ENCODE measurements around the gene TAS2R20. TPM values are rescaled to one million over a fixed set of nuclear protein-coding genes. Genes with fewer than 3 reads are reported as not detected.

The TAS2R20 gene
- total RNA-seq, 1 experiment from 2014 or later: 3.0 TPM

DNA sequence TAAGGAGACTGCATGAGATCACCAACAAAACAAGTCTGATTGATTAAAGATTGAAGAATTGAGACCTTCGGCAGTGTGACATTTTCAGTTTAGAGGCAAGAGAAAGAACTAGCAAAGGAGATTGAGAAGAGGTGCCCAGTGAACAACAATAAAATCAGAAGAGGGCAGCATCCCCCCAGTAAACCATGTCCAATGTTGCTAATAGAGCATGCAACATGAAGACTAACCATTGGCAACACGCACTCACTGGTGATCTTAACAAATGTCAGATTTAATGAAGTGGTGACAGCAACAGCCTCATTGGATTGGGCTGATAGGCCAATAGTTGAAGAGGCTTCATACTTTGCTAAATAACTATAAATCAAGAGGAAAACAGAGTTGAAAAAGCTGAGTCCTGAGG, 38.3 kb downstream of the TAS2R20 start:
- no peak for TF ChIP-seq EZH2 (IDR thresholded peaks at IDR 0.05; ENCODE audit: borderline replicate concordance, low read depth, low read length, poor library complexity, severe bottlenecking)
- TF ChIP-seq, protein P1, sequence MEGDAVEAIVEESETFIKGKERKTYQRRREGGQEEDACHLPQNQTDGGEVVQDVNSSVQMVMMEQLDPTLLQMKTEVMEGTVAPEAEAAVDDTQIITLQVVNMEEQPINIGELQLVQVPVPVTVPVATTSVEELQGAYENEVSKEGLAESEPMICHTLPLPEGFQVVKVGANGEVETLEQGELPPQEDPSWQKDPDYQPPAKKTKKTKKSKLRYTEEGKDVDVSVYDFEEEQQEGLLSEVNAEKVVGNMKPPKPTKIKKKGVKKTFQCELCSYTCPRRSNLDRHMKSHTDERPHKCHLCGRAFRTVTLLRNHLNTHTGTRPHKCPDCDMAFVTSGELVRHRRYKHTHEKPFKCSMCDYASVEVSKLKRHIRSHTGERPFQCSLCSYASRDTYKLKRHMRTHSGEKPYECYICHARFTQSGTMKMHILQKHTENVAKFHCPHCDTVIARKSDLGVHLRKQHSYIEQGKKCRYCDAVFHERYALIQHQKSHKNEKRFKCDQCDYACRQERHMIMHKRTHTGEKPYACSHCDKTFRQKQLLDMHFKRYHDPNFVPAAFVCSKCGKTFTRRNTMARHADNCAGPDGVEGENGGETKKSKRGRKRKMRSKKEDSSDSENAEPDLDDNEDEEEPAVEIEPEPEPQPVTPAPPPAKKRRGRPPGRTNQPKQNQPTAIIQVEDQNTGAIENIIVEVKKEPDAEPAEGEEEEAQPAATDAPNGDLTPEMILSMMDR (conservative IDR thresholded peaks at IDR 0.05; ENCODE audit: low read depth, low read length): peak; percentile 32
- H3K9me3 ChIP-seq (ENCODE audit: low read depth, low read length, poor library complexity, severe bottlenecking): peaks cover 8% of the 10 kb centered on the region
- intact Hi-C loops (cut with micrococcal nuclease; ENCODE audit: unreplicated experiment): loop anchor here (10.0 kb wide), 1 partner anchor 525 kb away; no protein-coding TSS in a partner anchor
- peak; percentile 10 for DNase-seq (ENCODE audit: low spot score)
- no peaks in the 10 kb centered on the region for H3K36me3 ChIP-seq (ENCODE audit: insufficient read depth, low read length, poor library complexity, severe bottlenecking)
- H3K27ac ChIP-seq (ENCODE audit: low read depth, low read length, poor library complexity, severe bottlenecking): no peak overlapping the region
- no TSS peak for BruUV-seq (replicated peaks)
- H3K27me3 ChIP-seq (replicated peaks; ENCODE audit: insufficient read depth, low read depth, low read length, poor library complexity): no peaks in the 10 kb centered on the region
- H3K4me3 ChIP-seq (ENCODE audit: low read depth, low read length, poor library complexity, severe bottlenecking): no peak overlapping the region
- CTCF ChIA-PET: no interaction called here
- H3K4me1 ChIP-seq (ENCODE audit: insufficient read depth, low read length, poor library complexity, severe bottlenecking): no peaks in the 10 kb centered on the region
- POLR2A ChIA-PET (ENCODE audit: low non-redundant PET): no interaction called here

DNA sequence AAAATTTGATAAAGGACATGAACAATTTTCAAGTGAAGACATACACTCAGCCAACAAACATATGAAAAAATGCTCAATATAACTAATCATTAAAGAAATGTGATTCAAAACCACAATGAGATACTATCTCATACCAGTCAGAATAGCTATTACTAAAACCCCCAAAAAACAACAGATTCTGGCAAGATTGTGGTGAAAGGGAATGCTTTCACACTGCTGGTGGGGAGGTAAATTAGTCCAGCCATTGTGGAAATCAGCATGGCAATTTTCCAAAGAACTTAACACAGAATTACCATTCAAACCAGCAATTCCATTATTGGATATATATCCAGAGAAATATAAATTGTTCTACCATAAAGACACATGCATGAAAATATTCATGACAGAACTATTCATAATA, 40.4 kb downstream of the TAS2R20 start:
- Histone ChIP-seq H3K36me3 (ENCODE audit: insufficient read depth, low read length, poor library complexity, severe bottlenecking) (no peaks in the 10 kb centered on the region), H3K4me3 (ENCODE audit: low read depth, low read length, poor library complexity, severe bottlenecking) (no peak overlapping the region), H3K27ac (ENCODE audit: low read depth, low read length, poor library complexity, severe bottlenecking) (no peak overlapping the region), H3K4me1 (ENCODE audit: insufficient read depth, low read length, poor library complexity, severe bottlenecking) (no peaks in the 10 kb centered on the region), H3K27me3 (replicated peaks; ENCODE audit: insufficient read depth, low read depth, low read length, poor library complexity) (no peaks in the 10 kb centered on the region), H3K9me3 (ENCODE audit: low read depth, low read length, poor library complexity, severe bottlenecking) (peaks cover 8% of the 10 kb centered on the region)
- intact Hi-C loops (cut with micrococcal nuclease; ENCODE audit: unreplicated experiment): loop anchor here (10.0 kb wide), 1 partner anchor 527 kb away; no protein-coding TSS in a partner anchor
- TF ChIP-seq EZH2 (IDR thresholded peaks at IDR 0.05; ENCODE audit: borderline replicate concordance, low read depth, low read length, poor library complexity, severe bottlenecking): no peak
- TF ChIP-seq, protein P1 (conservative IDR thresholded peaks at IDR 0.05; ENCODE audit: low read depth, low read length): no peak
- BruUV-seq (replicated peaks): no TSS peak
- CTCF ChIA-PET: no interaction called here
- DNase-seq (ENCODE audit: low spot score): no peak
- POLR2A ChIA-PET (ENCODE audit: low non-redundant PET): no interaction called here

DNA sequence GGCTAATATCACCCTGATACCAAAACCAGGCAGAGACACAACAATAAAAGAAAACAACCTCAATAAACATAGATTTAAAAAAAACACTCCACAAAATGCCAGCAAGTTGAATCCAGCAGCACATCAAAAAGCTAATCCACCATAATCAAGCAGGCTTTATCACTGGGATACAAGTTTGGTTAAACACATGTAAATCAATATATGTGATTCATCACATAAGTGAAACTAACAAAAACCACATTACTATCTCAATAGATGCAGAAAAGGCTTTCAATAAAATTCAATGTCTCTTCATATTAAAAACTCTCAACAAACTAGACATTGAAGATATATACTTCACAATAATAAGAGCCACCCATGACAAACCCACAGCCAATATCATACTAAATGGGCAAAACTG, 42.0 kb downstream of the TAS2R20 start:
- no TSS peak for BruUV-seq (replicated peaks)
- peaks cover 8% of the 10 kb centered on the region for H3K9me3 ChIP-seq (ENCODE audit: low read depth, low read length, poor library complexity, severe bottlenecking)

More for the DNA sequence above, 42.0 kb downstream of the TAS2R20 start:
- no peak for TF ChIP-seq EZH2 (IDR thresholded peaks at IDR 0.05; ENCODE audit: borderline replicate concordance, low read depth, low read length, poor library complexity, severe bottlenecking)
- TF ChIP-seq, protein P1 (conservative IDR thresholded peaks at IDR 0.05; ENCODE audit: low read depth, low read length): no peak
- Histone ChIP-seq H3K4me3 (ENCODE audit: low read depth, low read length, poor library complexity, severe bottlenecking) (no peak overlapping the region), H3K27ac (ENCODE audit: low read depth, low read length, poor library complexity, severe bottlenecking) (no peak overlapping the region), H3K27me3 (replicated peaks; ENCODE audit: insufficient read depth, low read depth, low read length, poor library complexity) (no peaks in the 10 kb centered on the region), H3K36me3 (ENCODE audit: insufficient read depth, low read length, poor library complexity, severe bottlenecking) (no peaks in the 10 kb centered on the region), H3K4me1 (ENCODE audit: insufficient read depth, low read length, poor library complexity, severe bottlenecking) (no peaks in the 10 kb centered on the region)
- intact Hi-C loops (cut with micrococcal nuclease; ENCODE audit: unreplicated experiment): loop anchor here (10.0 kb wide), 1 partner anchor 529 kb away; no protein-coding TSS in a partner anchor
- CTCF ChIA-PET: no interaction called here
- POLR2A ChIA-PET (ENCODE audit: low non-redundant PET): no interaction called here
- DNase-seq (ENCODE audit: low spot score): no peak
